CD14-positive monocyte (primary cell): ENCODE results near the gene GLB1L2. TPM values are rescaled to one million over a fixed set of nuclear protein-coding genes. Genes with fewer than 3 reads are reported as not detected.
"Not testable (repeated sequence)": the region's sequence is repeated elsewhere in the genome, so short reads cannot be mapped to it uniquely, and the experiment has no call there.

Experiments
- DNase-seq, 3 donors: peaks; one replicate each; pipeline ENCODE4 v3.0.0-alpha.2; 2011 to 2022
- H2AFZ ChIP-seq: 2 replicates; pipeline ENCODE4 v1.6.0; 2012; ENCODE audit warnings: mild to moderate bottlenecking, low read depth, low read length, inconsistent platforms; ENCODE audit not compliant: insufficient read depth, poor library complexity, severe bottlenecking
- H3K27ac ChIP-seq, 2 donors: 1 replicate in 1 of 2; 2 replicates in 1 of 2; pipeline ENCODE4 v1.5.1; 2012 to 2013; ENCODE audit warnings: low read length in 2 of 2, control low read depth in 1 of 2, inconsistent platforms in 1 of 2, low read depth in 1 of 2, mild to moderate bottlenecking in 1 of 2
- H3K27me3 ChIP-seq, 2 donors: one replicate each; pipeline versions ENCODE4 v1.6.0 to v1.6.1; 2011 to 2013; ENCODE audit warnings: low read length in 2 of 2; ENCODE audit not compliant: control insufficient read depth in 2 of 2, insufficient read depth in 2 of 2
- H3K36me3 ChIP-seq, 2 donors: replicated peaks in 1 of 2; 1 replicate in 1 of 2; 2 replicates in 1 of 2; pipeline versions ENCODE4 v1.5.1 to v1.6.1; 2012 to 2013; ENCODE audit warnings: low read length in 2 of 2, control low read depth in 1 of 2, inconsistent platforms in 1 of 2, mild to moderate bottlenecking in 1 of 2; ENCODE audit not compliant: insufficient read depth in 2 of 2, control insufficient read depth in 1 of 2
- H3K4me1 ChIP-seq, 2 donors: 1 replicate in 1 of 2; 2 replicates in 1 of 2; pipeline versions ENCODE4 v1.5.1 to v1.6.1; 2012 to 2013; ENCODE audit warnings: low read length in 2 of 2, control low read depth in 1 of 2, inconsistent platforms in 1 of 2, mild to moderate bottlenecking in 1 of 2, moderate library complexity in 1 of 2; ENCODE audit not compliant: insufficient read depth in 2 of 2, control insufficient read depth in 1 of 2
- H3K4me2 ChIP-seq: replicated peaks from 2 replicates; pipeline ENCODE3; 2012; ENCODE audit warnings: low read length, moderate library complexity, mild to moderate bottlenecking; ENCODE audit not compliant: poor library complexity, severe bottlenecking; ENCODE audit errors: extremely low read depth
- H3K4me3 ChIP-seq, 3 experiments: fragments of 200-600 bp in 1 of 3; sonication (generic) in 1 of 3; replicated peaks in 1 of 3; 1 replicate in 2 of 3; 2 replicates in 1 of 3; pipeline ENCODE4 v1.5.1; 2011 to 2013; ENCODE audit warnings: low read length in 3 of 3, mild to moderate bottlenecking in 3 of 3, control low read depth in 2 of 3, low read depth in 2 of 3, inconsistent platforms in 1 of 3, moderate library complexity in 1 of 3
- H3K79me2 ChIP-seq: 2 replicates; pipeline ENCODE4 v1.6.0; 2012; ENCODE audit warnings: mild to moderate bottlenecking, control low read depth, inconsistent platforms, low read length, moderate library complexity; ENCODE audit not compliant: insufficient read depth
- H3K9ac ChIP-seq: 2 replicates; pipeline ENCODE4 v1.6.0; 2017; ENCODE audit warnings: low read length, mild to moderate bottlenecking; ENCODE audit not compliant: insufficient read depth, poor library complexity, severe bottlenecking
- H3K9me3 ChIP-seq, 2 donors: replicated peaks in 1 of 2; 1 replicate in 1 of 2; 2 replicates in 1 of 2; pipeline versions ENCODE4 v1.5.1 to v1.6.1; 2012 to 2013; ENCODE audit warnings: low read length in 2 of 2, control low read depth in 1 of 2; ENCODE audit not compliant: control insufficient read depth in 1 of 2, insufficient read depth in 1 of 2
- H4K20me1 ChIP-seq: 2 replicates; pipeline ENCODE4 v1.6.0; 2012; ENCODE audit warnings: mild to moderate bottlenecking, low read length, control low read depth, moderate library complexity; ENCODE audit not compliant: insufficient read depth
- H3K27ac Mint-ChIP-seq, 7 donors: one replicate each; pipeline ENCODE4 v1.8.0; 2020; ENCODE audit warnings: mild to moderate bottlenecking in 7 of 7, mixed read lengths in 7 of 7, moderate library complexity in 6 of 7, inconsistent platforms in 2 of 7
- H3K27me3 Mint-ChIP-seq, 3 donors: one replicate each; pipeline ENCODE4 v1.8.0; 2021 to 2022; ENCODE audit warnings: low read depth in 3 of 3, mild to moderate bottlenecking in 3 of 3, mixed read lengths in 3 of 3, moderate library complexity in 3 of 3, inconsistent platforms in 1 of 3
- H3K36me3 Mint-ChIP-seq, 2 donors: one replicate each; pipeline ENCODE4 v1.8.0; 2020; ENCODE audit warnings: mixed read lengths in 2 of 2, inconsistent platforms in 1 of 2, mild to moderate bottlenecking in 1 of 2
- H3K4me1 Mint-ChIP-seq: one replicate; pipeline ENCODE4 v1.8.0; 2020; ENCODE audit warnings: mild to moderate bottlenecking, mixed read lengths
- H3K4me3 Mint-ChIP-seq, 2 donors: one replicate each; pipeline ENCODE4 v1.8.0; 2020; ENCODE audit warnings: mild to moderate bottlenecking in 2 of 2, mixed read lengths in 2 of 2, moderate library complexity in 1 of 2
- H3K9me3 Mint-ChIP-seq, 7 donors: one replicate each; pipeline ENCODE4 v1.8.0; 2020 to 2022; ENCODE audit warnings: mixed read lengths in 7 of 7, mild to moderate bottlenecking in 6 of 7, moderate library complexity in 6 of 7, inconsistent platforms in 2 of 7
- CTCF ChIP-seq: fragments of 200-600 bp; IDR thresholded peaks from one replicate; pipeline ENCODE4 v1.8.0; 2022; ENCODE audit warnings: antibody characterized with exemption, mild to moderate bottlenecking
- WGBS: methylation state at CpG from one replicate; pipeline ENCODE4 v1.1.5; 2013; ENCODE audit warnings: missing lambda C conversion rate; ENCODE audit not compliant: insufficient coverage; 5-methylcytosine and 5-hydroxymethylcytosine counted together
- intact Hi-C, 2 donors: fragments of 100-400 bp; cut with micrococcal nuclease; formaldehyde crosslinking; loops; one replicate each; pipeline versions ENCODE4 v1.15.0 to v1.15.1; 2023
- polyA plus RNA-seq, 3 donors: library from polyadenylated mRNA; depleted of rRNA in 1 of 3; unstranded in 2 of 3; stranded (reverse) in 1 of 3; fragments of 300-500 nt in 2 of 3; fragments of >200 nt in 1 of 3; fragmentation: Illumina TruSeq in 2 of 3; gene quantifications; 1 replicate in 2 of 3; 2 replicates in 1 of 3; pipeline ENCODE4 v1.2.3, GENCODE V29; 2012 to 2021

The GLB1L2 gene
- polyA plus RNA-seq, 3 donors: not detected

GRCh38 chr11:134342572-134343340 is 11.0 kb downstream of the GLB1L2 start:
- H3K36me3 ChIP-seq: no peaks in the 10 kb centered on the region
- no peak for TF ChIP-seq CTCF
- H3K36me3 Mint-ChIP-seq: no peaks in the 10 kb centered on the region

GRCh38 chr11:134343646-134344045 is 11.9 kb downstream of the GLB1L2 start:
- Histone ChIP-seq H3K4me3 (no peak overlapping the region), H3K9me3 (no peaks in the 10 kb centered on the region), H3K36me3 (no peaks in the 10 kb centered on the region), H3K4me2 (no peak overlapping the region), H4K20me1 (no peaks in the 10 kb centered on the region), H3K9ac (no peak overlapping the region), H3K27me3 (no peaks in the 10 kb centered on the region), H2AFZ (no peak overlapping the region), H3K27ac (no peak overlapping the region), H3K4me1 (no peaks in the 10 kb centered on the region), H3K79me2 (no peaks in the 10 kb centered on the region)
- WGBS: 86% methylated on average over 10 of the region's 15 CpGs
- peaks cover 2 to 9% (median 7%) of the 10 kb centered on the region in 3 donors for H3K27me3 Mint-ChIP-seq
- no peaks in the 10 kb centered on the region for H3K4me1 Mint-ChIP-seq
- no peak overlapping the region for H3K27ac Mint-ChIP-seq
- no peaks in the 10 kb centered on the region for H3K9me3 Mint-ChIP-seq
- H3K36me3 Mint-ChIP-seq: no peaks in the 10 kb centered on the region
- no peak for DNase-seq
- intact Hi-C loops: no loop called here
- H3K4me3 Mint-ChIP-seq: no peak overlapping the region
- TF ChIP-seq CTCF: no peak

More at GRCh38 chr11:134342572-134343340, 11.0 kb downstream of the GLB1L2 start:
- Mint-ChIP-seq H3K4me3 (no peak overlapping the region), H3K4me1 (no peaks in the 10 kb centered on the region), H3K9me3 (no peaks in the 10 kb centered on the region), H3K27ac (no peak overlapping the region), H3K27me3 (peaks cover 2 to 9% (median 9%) of the 10 kb centered on the region in 3 donors)
- no peak overlapping the region for H3K27ac ChIP-seq
- no peaks in the 10 kb centered on the region for H3K9me3 ChIP-seq
- H3K4me1 ChIP-seq: no peaks in the 10 kb centered on the region
- no peak overlapping the region for H3K9ac ChIP-seq
- 91% methylated on average over 19 of the region's 30 CpGs for WGBS
- no peaks in the 10 kb centered on the region for H3K27me3 ChIP-seq
- no peaks in the 10 kb centered on the region for H3K79me2 ChIP-seq
- intact Hi-C loops: no loop called here
- DNase-seq: no peak
- H3K4me3 ChIP-seq: no peak overlapping the region
- no peaks in the 10 kb centered on the region for H4K20me1 ChIP-seq
- no peak overlapping the region for H2AFZ ChIP-seq
- no peak overlapping the region for H3K4me2 ChIP-seq

- 90% methylated on average over 17 of the region's 28 CpGs for WGBS
- H3K27me3 Mint-ChIP-seq, H3K4me2 ChIP-seq, intact Hi-C loops, H4K20me1 ChIP-seq, H2AFZ ChIP-seq, H3K36me3 ChIP-seq, H3K79me2 ChIP-seq, H3K4me3 Mint-ChIP-seq, H3K4me1 Mint-ChIP-seq, H3K27ac Mint-ChIP-seq, H3K36me3 Mint-ChIP-seq, DNase-seq, H3K27ac ChIP-seq, H3K9ac ChIP-seq, H3K9me3 ChIP-seq, H3K4me3 ChIP-seq, H3K27me3 ChIP-seq, H3K9me3 Mint-ChIP-seq, H3K4me1 ChIP-seq: not testable (repeated sequence)
Observed at GRCh38 chr11:134344497-134345236, 12.9 kb downstream of the GLB1L2 start.
